ENCODE measurements around the gene TECPR1. TPM values are rescaled to one million over a fixed set of nuclear protein-coding genes. Genes with fewer than 3 reads are reported as not detected.
"Not testable (repeated sequence)": the region's sequence is repeated elsewhere in the genome, so short reads cannot be mapped to it uniquely, and the experiment has no call there.

Gene TECPR1
- total RNA-seq, 6 experiments from 2014 or later: 25.6 to 35.6 (median 29.3) TPM

GRCh38 chr7:98223351-98223897 lies 28.6 kb downstream of the TECPR1 start:
- no peak for TF ChIP-seq CTCF (IDR thresholded peaks at IDR 0.05)
- no peak overlapping the region for H3K4me3 Mint-ChIP-seq
- H3K27me3 Mint-ChIP-seq (ENCODE audit: insufficient read depth): no peaks in the 10 kb centered on the region; the same call in 1 of the 2 replicates
- no peaks in the 10 kb centered on the region for H3K9me3 Mint-ChIP-seq
- H3K36me3 Mint-ChIP-seq (ENCODE audit: low read depth): peaks cover 12% of the 10 kb centered on the region
- peaks cover 12% of the 10 kb centered on the region for H3K4me1 Mint-ChIP-seq (ENCODE audit: low read depth)
- DNase-seq: no peak
- H3K27ac Mint-ChIP-seq: no peak overlapping the region

- DNase-seq: no peak
- peaks cover 16% of the 10 kb centered on the region for H3K4me1 Mint-ChIP-seq (ENCODE audit: low read depth)
- H3K36me3 Mint-ChIP-seq (ENCODE audit: low read depth): peaks cover 15% of the 10 kb centered on the region
- no peaks in the 10 kb centered on the region; the same call in 1 of the 2 replicates for H3K27me3 Mint-ChIP-seq (ENCODE audit: insufficient read depth)
- no peak for TF ChIP-seq CTCF (IDR thresholded peaks at IDR 0.05)
- no peaks in the 10 kb centered on the region for H3K9me3 Mint-ChIP-seq
- no peak overlapping the region for H3K4me3 Mint-ChIP-seq
- no peak overlapping the region for H3K27ac Mint-ChIP-seq
These were observed 29.4 kb downstream of the TECPR1 start for GRCh38 chr7:98222533-98223195.

GRCh38 chr7:98221611-98222532 lies 30.2 kb downstream of the TECPR1 start:
- Mint-ChIP-seq H3K4me3 (no peak overlapping the region), H3K27ac (no peak overlapping the region), H3K36me3 (ENCODE audit: low read depth) (peaks cover 15% of the 10 kb centered on the region), H3K27me3 (ENCODE audit: insufficient read depth) (no peaks in the 10 kb centered on the region; the same call in 1 of the 2 replicates), H3K4me1 (ENCODE audit: low read depth) (peaks cover 16% of the 10 kb centered on the region), H3K9me3 (no peaks in the 10 kb centered on the region)
- no peak for TF ChIP-seq CTCF (IDR thresholded peaks at IDR 0.05)
- no peak for DNase-seq

- Mint-ChIP-seq H3K27ac (peak overlapping the region; percentile 40), H3K36me3 (ENCODE audit: low read depth) (peaks cover 11% of the 10 kb centered on the region), H3K4me1 (ENCODE audit: low read depth) (peaks cover 16% of the 10 kb centered on the region), H3K4me3 (peak overlapping the region; percentile 4; the same call in 1 of the 2 replicates)
- H3K27me3 Mint-ChIP-seq (ENCODE audit: insufficient read depth); H3K9me3 Mint-ChIP-seq: not testable (repeated sequence)
- DNase-seq: peak; percentile 8
These were observed 32.6 kb downstream of the TECPR1 start for GRCh38 chr7:98219382-98219781.

GRCh38 chr7:98217623-98218582 lies 34.1 kb downstream of the TECPR1 start:
- H3K36me3 Mint-ChIP-seq (ENCODE audit: low read depth): peaks cover 11% of the 10 kb centered on the region
- TF ChIP-seq CTCF (IDR thresholded peaks at IDR 0.05): no peak
- H3K9me3 Mint-ChIP-seq: no peaks in the 10 kb centered on the region
- H3K4me1 Mint-ChIP-seq (ENCODE audit: low read depth): peaks cover 16% of the 10 kb centered on the region
- H3K27ac Mint-ChIP-seq: no peak overlapping the region
- DNase-seq: no peak
- H3K4me3 Mint-ChIP-seq: no peak overlapping the region
- no peaks in the 10 kb centered on the region; the same call in 1 of the 2 replicates for H3K27me3 Mint-ChIP-seq (ENCODE audit: insufficient read depth)

Measured in HFFc6 (cell line).